SK-N-SH (cell line): ENCODE results near the gene PPP2R5C.

ENCODE experiments used
- FOSL2 ChIP-seq: IDR thresholded peaks from 2 replicates; pipeline ENCODE4 v1.4.0; 2012; ENCODE audit warnings: low read depth, mild to moderate bottlenecking, moderate library complexity, borderline replicate concordance
- JUND ChIP-seq: IDR thresholded peaks from 2 replicates; pipeline ENCODE4 v1.4.0; 2012
- NRF1 ChIP-seq: IDR thresholded peaks from 2 replicates; pipeline ENCODE4 v1.6.1; 2012; ENCODE audit warnings: low read depth, mild to moderate bottlenecking, low read length
- POLR2AphosphoS5 ChIP-seq: IDR thresholded peaks from 2 replicates; pipeline ENCODE4 v1.6.1; 2012; ENCODE audit warnings: low read depth, low read length
- RAD21 ChIP-seq: IDR thresholded peaks from 2 replicates; pipeline ENCODE4 v1.6.1; 2012; ENCODE audit warnings: mild to moderate bottlenecking, low read length
- RFX5 ChIP-seq: IDR thresholded peaks from 2 replicates; pipeline ENCODE4 v1.6.1; 2012; ENCODE audit warnings: mild to moderate bottlenecking, improper control_type of control experiment, low read length
- TF ChIP-seq, protein P1 (sequence below): fragments of 200-600 bp; sonication (generic); IDR thresholded peaks from 2 replicates; pipeline ENCODE4 v1.6.1; 2017; ENCODE audit warnings: antibody characterized with exemption, mild to moderate bottlenecking, moderate library complexity
- TF ChIP-seq, protein P2 (sequence below): fragments of 150-350 bp; IDR thresholded peaks from 2 replicates; pipeline ENCODE4 v1.6.1; 2017; ENCODE audit warnings: antibody characterized with exemption, low read length, low read depth, borderline replicate concordance
- TF ChIP-seq, protein P3 (sequence below): IDR thresholded peaks from 2 replicates; pipeline ENCODE4 v1.4.0; 2012; ENCODE audit warnings: low read depth

DNA sequence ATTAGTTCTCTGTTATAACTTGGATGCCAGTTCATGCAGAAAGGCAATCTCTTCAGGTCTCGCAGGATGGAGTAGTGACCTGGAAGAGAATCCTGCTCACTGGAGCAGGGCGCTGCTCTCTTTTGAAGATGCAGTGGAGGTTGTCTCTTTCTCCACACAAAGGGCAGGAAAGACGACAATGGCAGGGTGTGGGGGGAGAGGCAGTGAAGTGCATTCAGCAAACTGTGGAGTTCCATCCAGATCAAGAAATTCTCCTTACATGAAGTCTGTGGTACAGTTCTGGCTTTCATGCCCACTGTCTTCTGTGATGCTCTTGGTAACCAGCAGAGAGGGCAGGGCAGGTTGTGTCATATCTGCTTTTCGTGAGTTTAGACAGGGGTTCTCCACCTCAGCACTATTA lies 6.6 kb upstream of the PPP2R5C start:
- TF ChIP-seq, protein P1, sequence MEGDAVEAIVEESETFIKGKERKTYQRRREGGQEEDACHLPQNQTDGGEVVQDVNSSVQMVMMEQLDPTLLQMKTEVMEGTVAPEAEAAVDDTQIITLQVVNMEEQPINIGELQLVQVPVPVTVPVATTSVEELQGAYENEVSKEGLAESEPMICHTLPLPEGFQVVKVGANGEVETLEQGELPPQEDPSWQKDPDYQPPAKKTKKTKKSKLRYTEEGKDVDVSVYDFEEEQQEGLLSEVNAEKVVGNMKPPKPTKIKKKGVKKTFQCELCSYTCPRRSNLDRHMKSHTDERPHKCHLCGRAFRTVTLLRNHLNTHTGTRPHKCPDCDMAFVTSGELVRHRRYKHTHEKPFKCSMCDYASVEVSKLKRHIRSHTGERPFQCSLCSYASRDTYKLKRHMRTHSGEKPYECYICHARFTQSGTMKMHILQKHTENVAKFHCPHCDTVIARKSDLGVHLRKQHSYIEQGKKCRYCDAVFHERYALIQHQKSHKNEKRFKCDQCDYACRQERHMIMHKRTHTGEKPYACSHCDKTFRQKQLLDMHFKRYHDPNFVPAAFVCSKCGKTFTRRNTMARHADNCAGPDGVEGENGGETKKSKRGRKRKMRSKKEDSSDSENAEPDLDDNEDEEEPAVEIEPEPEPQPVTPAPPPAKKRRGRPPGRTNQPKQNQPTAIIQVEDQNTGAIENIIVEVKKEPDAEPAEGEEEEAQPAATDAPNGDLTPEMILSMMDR, result no peak
- TF ChIP-seq RAD21, result no peak
- no peak for TF ChIP-seq POLR2AphosphoS5
- TF ChIP-seq FOSL2, result no peak
- TF ChIP-seq JUND, result no peak
- TF ChIP-seq, protein P2, sequence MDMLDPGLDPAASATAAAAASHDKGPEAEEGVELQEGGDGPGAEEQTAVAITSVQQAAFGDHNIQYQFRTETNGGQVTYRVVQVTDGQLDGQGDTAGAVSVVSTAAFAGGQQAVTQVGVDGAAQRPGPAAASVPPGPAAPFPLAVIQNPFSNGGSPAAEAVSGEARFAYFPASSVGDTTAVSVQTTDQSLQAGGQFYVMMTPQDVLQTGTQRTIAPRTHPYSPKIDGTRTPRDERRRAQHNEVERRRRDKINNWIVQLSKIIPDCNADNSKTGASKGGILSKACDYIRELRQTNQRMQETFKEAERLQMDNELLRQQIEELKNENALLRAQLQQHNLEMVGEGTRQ, result no peak
- TF ChIP-seq NRF1, result no peak
- TF ChIP-seq, protein P3, sequence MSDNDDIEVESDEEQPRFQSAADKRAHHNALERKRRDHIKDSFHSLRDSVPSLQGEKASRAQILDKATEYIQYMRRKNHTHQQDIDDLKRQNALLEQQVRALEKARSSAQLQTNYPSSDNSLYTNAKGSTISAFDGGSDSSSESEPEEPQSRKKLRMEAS, result no peak
- no peak for TF ChIP-seq RFX5
